ENCODE measurements around the gene RPS3A. TPM values are rescaled to one million over a fixed set of nuclear protein-coding genes. Genes with fewer than 3 reads are reported as not detected.
"Not testable (repeated sequence)": the region's sequence is repeated elsewhere in the genome, so short reads cannot be mapped to it uniquely, and the experiment has no call there.

Gene RPS3A
- total and polyA plus RNA-seq, 5 donors = 1,119 to 1,657 (median 1,276) TPM

DNA sequence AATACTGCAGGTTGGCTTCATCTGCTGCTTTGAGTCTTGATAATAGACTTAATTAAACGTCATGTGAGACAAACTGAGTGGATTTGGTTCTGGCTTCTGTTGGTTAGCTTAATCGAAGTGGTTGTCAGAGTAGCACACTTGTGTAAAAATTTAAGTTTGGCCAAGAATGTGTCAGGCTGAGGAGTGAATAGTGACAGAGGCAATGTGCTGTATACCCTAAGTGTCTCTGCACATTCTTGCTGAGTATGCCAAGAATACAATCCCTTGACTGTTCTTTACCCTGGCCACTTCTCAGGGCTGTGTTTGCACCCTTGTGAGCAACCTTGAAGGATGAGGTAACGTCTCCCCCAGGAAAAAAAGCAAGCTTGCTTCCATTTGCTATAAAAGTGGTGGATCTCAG lies 14.9 kb downstream of the RPS3A start:
- DNase-seq = no peak
- peak; percentile 55 to 70 for ATAC-seq
- H3K27me3 ChIP-seq (ENCODE audit: control insufficient read depth, insufficient read depth) = no peaks in the 10 kb centered on the region
- no peaks in the 10 kb centered on the region for H3K9me3 ChIP-seq (ENCODE audit: control insufficient read depth, low read length)
- H3K27ac ChIP-seq (ENCODE audit: low read length) = peak overlapping the region; percentile 83
- H3K4me3 ChIP-seq (ENCODE audit: low read length) = no peak overlapping the region
- peaks cover 3% of the 10 kb centered on the region for H3K4me1 ChIP-seq (ENCODE audit: control insufficient read depth, insufficient read depth, low read length)
- WGBS = 33% methylated on average over 3 of the region's 3 CpGs
- intact Hi-C loops (cut with DNase I) = loop anchor here in 1 of 4 donors (10.0 kb wide), 1 partner anchor 250 kb away; no protein-coding TSS in a partner anchor

DNA sequence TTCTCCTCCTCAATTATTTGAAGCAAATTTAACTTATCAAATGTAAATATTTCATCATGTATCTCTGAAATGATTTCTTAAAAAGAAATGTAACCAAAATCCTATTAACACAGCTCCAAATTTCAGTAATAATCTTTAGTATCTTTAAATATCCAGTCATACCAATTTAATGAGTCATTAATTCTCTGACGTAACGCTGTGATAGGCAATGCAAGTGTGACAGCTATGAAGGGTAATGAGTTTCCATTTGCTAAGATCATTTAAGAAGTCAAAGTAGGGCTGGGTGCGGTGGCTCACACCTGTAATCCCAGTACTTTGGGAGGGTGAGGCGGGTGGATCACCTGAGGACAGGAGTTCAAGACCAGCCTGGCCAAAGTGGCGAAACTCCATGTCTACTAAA lies 15.6 kb downstream of the RPS3A start:
- Histone ChIP-seq H3K27ac (ENCODE audit: low read length) (peak overlapping the region; percentile 83), H3K4me3 (ENCODE audit: low read length) (no peak overlapping the region), H3K4me1 (ENCODE audit: control insufficient read depth, insufficient read depth, low read length) (peaks cover 3% of the 10 kb centered on the region), H3K9me3 (ENCODE audit: control insufficient read depth, low read length) (no peaks in the 10 kb centered on the region), H3K27me3 (ENCODE audit: control insufficient read depth, insufficient read depth) (no peaks in the 10 kb centered on the region)
- ATAC-seq (peak in 1 of 2 donors; percentile 16), DNase-seq (no peak)
- intact Hi-C loops (cut with DNase I) = loop anchor here in 2 of 4 donors (5.0 to 10.0 kb wide), 2 partner anchors 247 to 250 kb away; no protein-coding TSS in a partner anchor
- 78% methylated on average over 5 of the region's 5 CpGs for WGBS

DNA sequence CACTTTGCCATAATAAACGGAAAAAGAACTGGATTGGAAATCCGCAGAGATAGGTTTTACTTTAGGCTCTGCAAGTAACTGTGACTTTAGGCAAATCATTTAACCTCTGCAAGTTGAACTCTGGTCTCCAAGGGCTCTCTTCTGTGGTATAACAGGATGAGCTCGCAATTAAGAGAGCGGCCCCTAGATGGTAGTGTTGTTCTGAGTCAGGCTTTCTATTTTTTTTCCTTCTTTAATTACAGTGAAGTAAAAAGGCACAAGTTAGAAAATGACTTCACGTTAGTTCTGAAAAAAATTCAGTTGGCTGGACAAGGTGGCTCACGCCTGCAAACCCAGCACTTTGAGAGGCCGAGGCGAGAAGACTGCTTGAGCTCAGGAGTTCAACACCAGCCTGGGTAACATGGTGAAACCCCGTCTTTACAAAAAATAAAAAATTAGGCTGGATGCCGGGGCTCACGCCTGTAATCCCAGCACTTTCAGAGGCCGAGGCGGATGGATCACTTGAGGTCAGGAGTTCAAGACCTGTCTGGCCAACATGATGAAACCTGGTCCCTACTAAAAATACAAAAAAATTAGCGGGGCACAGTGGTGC lies 18.0 kb downstream of the RPS3A start:
- H3K27me3 ChIP-seq (ENCODE audit: control insufficient read depth, insufficient read depth) = no peaks in the 10 kb centered on the region
- intact Hi-C loops (cut with DNase I) = loop anchor here in 2 of 4 donors (5.0 to 10.0 kb wide), 2 partner anchors 245 to 247 kb away; no protein-coding TSS in a partner anchor
- peak in 2 of 3 donors; percentile 36 to 76 for DNase-seq
- no peak overlapping the region for H3K4me3 ChIP-seq (ENCODE audit: low read length)
- H3K4me1 ChIP-seq (ENCODE audit: control insufficient read depth, insufficient read depth, low read length) = peaks cover 3% of the 10 kb centered on the region
- WGBS = 39% methylated on average over 14 of the region's 14 CpGs
- ATAC-seq = peak; percentile 61 to 69
- no peaks in the 10 kb centered on the region for H3K9me3 ChIP-seq (ENCODE audit: control insufficient read depth, low read length)
- H3K27ac ChIP-seq (ENCODE audit: low read length) = no peak overlapping the region

DNA sequence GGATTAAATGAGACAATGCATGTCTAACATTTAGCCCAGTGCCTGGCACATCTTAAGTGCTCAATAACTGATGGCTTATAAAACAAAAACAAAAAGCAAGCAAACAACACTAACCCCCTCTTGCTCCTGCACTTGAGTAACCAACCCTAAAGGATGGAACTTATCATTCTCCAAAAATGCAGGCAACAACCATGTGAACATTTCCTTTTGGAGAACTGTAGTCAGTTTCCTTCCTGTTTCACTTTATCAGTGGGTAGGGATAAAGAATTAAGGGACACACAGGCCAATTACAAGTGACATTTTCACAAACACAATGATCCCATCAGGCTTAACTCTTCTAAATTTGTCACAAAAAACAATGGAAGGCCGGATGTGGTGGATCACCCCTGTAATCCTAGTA lies 30.4 kb downstream of the RPS3A start:
- intact Hi-C loops (cut with DNase I) = no loop called here
- peak in 1 of 2 donors; percentile 74 for ATAC-seq
- Histone ChIP-seq H3K27me3 (ENCODE audit: control insufficient read depth, insufficient read depth) (no peaks in the 10 kb centered on the region), H3K4me3 (ENCODE audit: low read length) (no peak overlapping the region), H3K4me1 (ENCODE audit: control insufficient read depth, insufficient read depth, low read length) (no peaks in the 10 kb centered on the region), H3K27ac (ENCODE audit: low read length) (no peak overlapping the region), H3K9me3 (ENCODE audit: control insufficient read depth, low read length) (no peaks in the 10 kb centered on the region)
- no peak for DNase-seq
- 66% methylated on average over 1 of the region's 1 CpG for WGBS

DNA sequence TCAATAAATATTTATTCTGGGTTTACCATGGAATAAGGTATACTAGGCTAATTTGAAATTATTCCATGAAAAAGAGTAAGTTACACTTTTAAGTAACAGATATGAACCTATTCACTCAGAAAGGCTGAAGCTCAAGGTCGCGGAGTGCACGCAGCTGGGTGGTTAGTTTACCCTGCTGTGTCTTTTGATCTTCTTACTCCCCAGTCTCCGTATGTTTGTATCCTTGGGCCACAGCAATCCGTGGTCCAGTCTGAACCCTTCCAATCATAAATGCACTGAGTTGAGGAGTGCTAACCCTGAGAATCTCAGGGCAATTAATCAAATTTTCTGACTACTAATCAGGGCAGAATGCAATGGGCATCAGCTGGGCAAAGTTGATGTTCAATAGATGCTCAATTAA lies 33.9 kb downstream of the RPS3A start:
- DNase-seq (no peak), ATAC-seq (no peak)
- WGBS = 92% methylated on average over 5 of the region's 5 CpGs
- intact Hi-C loops (cut with DNase I) = no loop called here
- Histone ChIP-seq H3K27me3 (ENCODE audit: control insufficient read depth, insufficient read depth) (no peaks in the 10 kb centered on the region), H3K9me3 (ENCODE audit: control insufficient read depth, low read length) (no peaks in the 10 kb centered on the region), H3K4me1 (ENCODE audit: control insufficient read depth, insufficient read depth, low read length) (no peaks in the 10 kb centered on the region), H3K27ac (ENCODE audit: low read length) (no peak overlapping the region), H3K4me3 (ENCODE audit: low read length) (no peak overlapping the region)

DNA sequence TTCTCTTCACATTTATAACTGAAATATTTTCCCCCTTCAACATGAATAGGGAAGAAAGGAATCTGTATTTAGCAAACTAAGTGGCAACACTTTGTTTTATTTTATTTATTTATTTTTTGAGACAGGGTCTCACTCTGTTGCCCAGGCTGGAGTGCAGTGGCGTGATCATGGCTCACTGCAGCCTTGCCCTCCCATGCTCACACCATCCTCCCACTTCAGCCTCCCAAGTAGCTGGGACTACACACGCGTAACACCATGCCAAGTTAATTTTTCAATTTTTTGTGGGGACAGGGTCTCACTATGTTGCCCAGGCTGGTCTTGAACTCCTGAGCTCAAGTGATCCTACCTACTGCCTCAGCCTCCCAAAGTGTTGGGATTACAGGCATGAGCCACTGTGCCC lies 36.6 kb downstream of the RPS3A start:
- DNase-seq; H3K4me1 ChIP-seq (ENCODE audit: control insufficient read depth, insufficient read depth, low read length); H3K4me3 ChIP-seq (ENCODE audit: low read length); ATAC-seq; H3K27ac ChIP-seq (ENCODE audit: low read length); H3K9me3 ChIP-seq (ENCODE audit: control insufficient read depth, low read length); intact Hi-C loops (cut with DNase I); H3K27me3 ChIP-seq (ENCODE audit: control insufficient read depth, insufficient read depth): not testable (repeated sequence)
- WGBS = 98% methylated on average over 3 of the region's 3 CpGs

DNA sequence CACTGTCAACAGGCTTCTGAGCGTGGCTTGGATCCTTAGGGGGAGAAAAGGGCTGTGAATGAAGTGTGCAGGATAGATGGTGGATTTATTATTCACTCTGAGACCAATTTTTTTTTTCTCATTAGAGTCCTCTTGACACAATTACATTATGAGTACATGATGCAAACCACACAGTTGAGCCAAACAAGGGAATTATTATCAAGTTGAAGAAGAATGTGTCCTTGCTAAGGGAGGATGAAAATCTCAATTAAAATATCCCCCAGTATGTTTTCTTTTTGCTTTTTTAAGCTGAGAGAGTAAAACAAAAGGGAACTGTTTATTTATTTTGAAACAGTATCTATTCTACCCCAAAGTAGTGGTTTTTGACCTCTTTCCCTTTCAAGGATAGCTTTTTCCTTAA lies 40.4 kb downstream of the RPS3A start:
- no peak overlapping the region for H3K4me3 ChIP-seq (ENCODE audit: low read length)
- H3K4me1 ChIP-seq (ENCODE audit: control insufficient read depth, insufficient read depth, low read length) = peaks cover 1% of the 10 kb centered on the region
- H3K9me3 ChIP-seq (ENCODE audit: control insufficient read depth, low read length) = no peaks in the 10 kb centered on the region
- intact Hi-C loops (cut with DNase I) = no loop called here
- DNase-seq (no peak), ATAC-seq (no peak)
- no peaks in the 10 kb centered on the region for H3K27me3 ChIP-seq (ENCODE audit: control insufficient read depth, insufficient read depth)
- 93% methylated on average over 1 of the region's 1 CpG for WGBS
- no peak overlapping the region for H3K27ac ChIP-seq (ENCODE audit: low read length)

DNA sequence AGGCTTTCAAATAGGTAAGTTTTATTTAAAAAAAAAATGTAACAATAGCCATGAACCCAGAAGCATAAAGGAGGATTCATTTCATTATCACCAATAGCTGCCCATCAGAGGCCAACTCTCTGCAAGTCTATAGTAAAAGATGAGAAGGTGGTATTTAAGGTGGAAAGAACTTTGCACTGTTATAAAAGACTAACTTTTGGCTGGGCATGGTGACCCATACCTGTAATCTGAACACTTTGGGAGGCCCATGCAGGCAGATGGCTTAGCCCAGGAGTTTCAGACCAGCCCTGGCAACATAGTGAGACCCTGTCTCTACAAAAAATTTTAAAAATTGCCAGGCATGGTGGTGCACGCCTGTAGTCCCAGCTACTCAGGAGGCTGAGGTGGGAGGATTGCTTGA lies 43.3 kb downstream of the RPS3A start:
- ATAC-seq (no peak), DNase-seq (no peak)
- 96% methylated on average over 1 of the region's 1 CpG for WGBS
- no peaks in the 10 kb centered on the region for H3K27me3 ChIP-seq (ENCODE audit: control insufficient read depth, insufficient read depth)
- peaks cover 3% of the 10 kb centered on the region for H3K4me1 ChIP-seq (ENCODE audit: control insufficient read depth, insufficient read depth, low read length)
- intact Hi-C loops (cut with DNase I) = no loop called here
- H3K9me3 ChIP-seq (ENCODE audit: control insufficient read depth, low read length) = no peaks in the 10 kb centered on the region
- H3K27ac ChIP-seq (ENCODE audit: low read length) = no peak overlapping the region
- H3K4me3 ChIP-seq (ENCODE audit: low read length) = no peak overlapping the region

DNA sequence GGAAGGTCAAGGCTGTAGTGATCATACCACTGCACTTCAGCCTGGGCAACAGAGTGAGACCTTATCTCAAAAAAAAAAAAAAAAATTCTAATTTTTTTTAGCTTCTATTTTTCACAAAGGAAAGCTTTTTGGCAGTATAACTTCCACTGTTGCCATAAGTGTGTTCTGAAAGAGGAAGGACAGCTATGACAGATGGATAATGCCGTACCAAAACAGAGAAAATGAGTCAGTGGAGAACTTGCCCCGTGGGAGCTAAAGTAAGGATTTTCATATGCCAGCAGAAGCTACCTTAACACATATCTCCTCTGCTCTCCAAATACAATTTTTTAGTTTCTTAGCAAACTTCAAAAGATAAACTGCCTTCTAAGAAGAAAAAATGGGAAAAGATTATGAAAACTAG lies 43.7 kb downstream of the RPS3A start:
- intact Hi-C loops (cut with DNase I) = no loop called here
- no peak for DNase-seq
- no peaks in the 10 kb centered on the region for H3K27me3 ChIP-seq (ENCODE audit: control insufficient read depth, insufficient read depth)
- H3K9me3 ChIP-seq (ENCODE audit: control insufficient read depth, low read length) = no peaks in the 10 kb centered on the region
- ATAC-seq = no peak
- 76% methylated on average over 2 of the region's 2 CpGs for WGBS
- no peak overlapping the region for H3K27ac ChIP-seq (ENCODE audit: low read length)
- no peak overlapping the region for H3K4me3 ChIP-seq (ENCODE audit: low read length)
- peaks cover 3% of the 10 kb centered on the region for H3K4me1 ChIP-seq (ENCODE audit: control insufficient read depth, insufficient read depth, low read length)

DNA sequence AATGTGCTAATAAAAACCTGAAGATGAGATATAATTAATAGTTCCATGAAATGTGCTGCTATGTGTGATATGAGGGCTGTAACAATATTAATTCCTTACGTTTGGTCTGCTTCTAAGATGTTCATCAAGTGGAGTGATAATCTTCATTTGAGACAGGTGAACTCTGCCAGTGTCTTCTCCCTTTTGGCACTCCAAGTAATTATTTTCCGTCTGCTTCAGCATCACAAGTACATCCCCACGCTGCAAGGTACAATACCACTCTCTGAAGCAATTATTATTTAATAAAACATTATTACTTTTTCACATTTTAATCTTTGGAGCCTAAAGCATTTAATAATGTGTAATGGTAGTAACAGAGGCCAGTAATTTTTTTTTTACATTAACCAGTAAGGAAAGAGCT lies 44.4 kb downstream of the RPS3A start:
- intact Hi-C loops (cut with DNase I) = no loop called here

DNA sequence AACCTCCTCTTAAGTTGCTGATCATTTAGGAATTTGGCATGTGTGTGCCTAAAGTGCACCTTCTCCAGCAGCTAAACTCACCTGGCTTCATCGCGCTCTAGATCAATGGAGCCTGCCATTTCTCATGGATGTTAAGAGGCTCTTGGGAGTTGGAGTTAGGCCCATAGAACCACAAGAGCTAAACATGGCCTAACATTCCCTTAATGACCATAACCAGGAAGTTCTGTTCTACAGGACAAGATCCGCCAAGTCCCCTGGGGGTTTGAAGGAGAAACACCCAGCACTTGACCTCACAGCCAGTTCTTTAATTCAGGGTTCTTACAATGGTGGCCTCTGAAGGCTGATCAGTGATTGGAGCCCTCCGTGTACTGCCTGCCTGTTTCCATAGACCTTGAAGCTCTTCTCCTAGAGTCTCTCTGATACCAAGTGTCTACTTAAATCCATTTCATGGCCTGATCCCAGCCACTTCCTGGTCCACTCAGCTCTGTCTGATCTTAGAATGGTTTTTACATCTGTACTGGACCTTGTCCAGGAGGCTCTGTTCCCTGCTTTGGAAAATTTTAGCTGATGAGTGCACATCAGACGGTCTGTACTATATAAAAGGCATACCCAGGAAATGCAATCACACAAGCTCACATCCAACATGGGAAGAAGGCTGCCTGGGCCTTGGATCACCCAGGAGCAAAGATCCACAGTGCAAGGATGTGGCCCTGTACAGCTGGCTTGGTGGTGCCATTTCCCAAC lies 45.1 kb downstream of the RPS3A start:
- H3K27me3 ChIP-seq (ENCODE audit: control insufficient read depth, insufficient read depth) = no peaks in the 10 kb centered on the region
- 84% methylated on average over 5 of the region's 5 CpGs for WGBS
- no peaks in the 10 kb centered on the region for H3K9me3 ChIP-seq (ENCODE audit: control insufficient read depth, low read length)
- H3K4me1 ChIP-seq (ENCODE audit: control insufficient read depth, insufficient read depth, low read length) = peaks cover 3% of the 10 kb centered on the region
- no peak overlapping the region for H3K27ac ChIP-seq (ENCODE audit: low read length)
- ATAC-seq (no peak), DNase-seq (no peak)
- no peak overlapping the region for H3K4me3 ChIP-seq (ENCODE audit: low read length)
- intact Hi-C loops (cut with DNase I) = no loop called here

More for the DNA sequence above, 44.4 kb downstream of the RPS3A start:
- Histone ChIP-seq H3K27ac (ENCODE audit: low read length) (no peak overlapping the region), H3K4me1 (ENCODE audit: control insufficient read depth, insufficient read depth, low read length) (peaks cover 3% of the 10 kb centered on the region), H3K27me3 (ENCODE audit: control insufficient read depth, insufficient read depth) (no peaks in the 10 kb centered on the region), H3K9me3 (ENCODE audit: control insufficient read depth, low read length) (no peaks in the 10 kb centered on the region), H3K4me3 (ENCODE audit: low read length) (no peak overlapping the region)
- no peak for DNase-seq
- WGBS = 95% methylated on average over 3 of the region's 3 CpGs
- no peak for ATAC-seq

All from right cardiac atrium (tissue), 5 donors.